Measurements from ENCODE around the gene CBX5.

GRCh38 chr12:54182086-54182485 is 97.8 kb downstream of the CBX5 start:
- TF ChIP-seq CTCF (IDR thresholded peaks at IDR 0.05; ENCODE audit: low read depth, low read length) (no peak), EZH2phosphoT487 (IDR thresholded peaks at IDR 0.05; ENCODE audit: low read depth) (no peak)
